Measurements from ENCODE around the gene CTU2.
A peak's percentile ranks its signal among the peaks of the same experiment; 100 is the strongest.

Gene CTU2

DNA sequence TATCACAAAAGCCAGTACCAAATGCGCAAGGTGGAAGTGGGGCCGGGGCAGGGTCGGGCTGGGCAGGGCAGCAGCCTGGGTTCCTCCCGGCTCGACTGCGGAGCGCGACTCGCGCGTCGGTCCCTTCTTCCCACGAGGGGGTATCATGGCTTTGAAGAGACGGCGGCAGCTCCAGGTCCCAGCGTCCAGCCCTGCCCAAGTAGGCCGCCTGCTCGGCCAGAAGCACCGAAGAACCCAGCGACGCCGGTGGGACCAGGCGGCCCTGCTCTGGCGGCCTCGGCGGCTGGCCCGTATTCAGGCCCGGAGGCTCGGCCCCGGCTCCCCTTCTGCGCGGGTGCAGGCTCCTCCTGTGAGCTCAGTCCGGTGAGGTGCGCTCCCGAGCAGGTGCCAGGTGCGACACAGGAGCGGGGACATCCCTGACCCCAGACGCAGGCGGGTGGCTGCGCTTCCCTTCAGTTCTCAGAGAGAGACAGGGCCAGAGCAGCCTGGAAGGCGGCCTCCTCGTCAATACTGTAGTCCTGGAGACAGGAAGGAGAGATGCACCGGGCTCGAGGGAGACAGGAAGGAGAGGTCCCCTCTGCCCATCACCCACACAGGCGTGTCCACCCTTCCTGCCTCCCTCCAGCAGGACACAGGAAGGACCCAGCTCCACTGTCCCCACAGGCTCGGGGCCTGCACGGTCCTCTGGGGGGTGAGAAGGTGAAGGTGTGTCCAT is 9.0 kb upstream of the CTU2 start:
- DNase-seq (ENCODE audit: low read depth), result no peak

DNA sequence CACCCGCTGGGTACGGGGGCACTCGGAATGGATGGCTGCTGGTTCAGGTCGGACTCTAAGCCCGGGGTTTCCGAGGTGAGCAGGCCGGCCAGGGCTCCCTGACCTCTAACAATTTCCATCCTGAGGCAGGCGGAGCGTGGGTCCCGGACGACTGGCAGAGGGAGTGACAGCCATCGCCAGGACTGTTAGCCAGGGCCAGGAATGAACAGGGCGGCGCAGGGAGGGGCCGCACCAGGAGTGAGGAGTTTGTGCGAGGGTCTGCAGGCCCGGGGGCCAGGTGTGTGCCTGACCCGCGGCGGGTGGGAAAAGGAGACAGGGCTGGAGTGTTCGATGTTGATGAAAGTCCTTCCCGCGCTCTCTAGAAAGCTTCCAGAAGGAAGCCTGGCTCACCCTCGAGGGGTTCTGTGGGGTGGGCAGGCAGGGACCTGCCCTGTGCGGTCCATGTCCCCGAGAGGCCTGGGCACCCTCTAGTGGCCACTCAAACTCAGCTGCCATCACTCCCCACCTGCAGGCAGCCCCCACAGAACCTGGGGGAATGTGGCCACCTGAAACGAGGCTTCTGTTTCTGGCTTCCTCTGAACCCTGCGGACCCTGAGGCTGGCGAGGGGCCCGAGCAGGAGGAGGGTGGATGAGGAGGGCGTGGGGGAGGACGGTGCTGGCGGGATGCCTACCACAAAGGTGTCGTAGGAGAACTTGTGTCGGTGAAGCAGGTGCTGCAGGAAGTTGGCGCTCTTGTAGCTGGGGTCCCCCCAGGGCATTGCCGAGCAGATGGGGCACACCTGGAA is 8.3 kb upstream of the CTU2 start:
- DNase-seq (ENCODE audit: low read depth), result no peak

DNA sequence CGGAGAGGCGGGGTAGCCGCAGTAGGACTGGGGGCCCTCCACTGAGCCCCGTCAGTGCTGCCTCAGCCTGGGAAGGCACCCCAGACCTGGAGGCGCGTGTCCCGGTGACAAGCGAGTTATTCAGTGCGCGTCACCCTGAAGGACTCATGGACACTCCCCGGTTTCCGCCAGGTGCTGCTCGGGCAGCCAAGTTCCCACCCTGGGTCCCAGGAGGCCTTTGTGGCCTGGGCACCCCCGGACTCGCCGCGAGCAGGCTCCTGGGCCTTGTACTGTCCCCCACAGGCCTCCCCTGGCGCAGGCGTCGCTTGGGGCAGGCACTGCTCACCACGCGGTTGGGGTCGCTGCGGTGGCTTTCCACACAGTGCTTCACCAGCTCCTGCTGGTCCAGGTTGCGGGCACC is 7.7 kb upstream of the CTU2 start:
- DNase-seq (ENCODE audit: low read depth), result no peak

DNA sequence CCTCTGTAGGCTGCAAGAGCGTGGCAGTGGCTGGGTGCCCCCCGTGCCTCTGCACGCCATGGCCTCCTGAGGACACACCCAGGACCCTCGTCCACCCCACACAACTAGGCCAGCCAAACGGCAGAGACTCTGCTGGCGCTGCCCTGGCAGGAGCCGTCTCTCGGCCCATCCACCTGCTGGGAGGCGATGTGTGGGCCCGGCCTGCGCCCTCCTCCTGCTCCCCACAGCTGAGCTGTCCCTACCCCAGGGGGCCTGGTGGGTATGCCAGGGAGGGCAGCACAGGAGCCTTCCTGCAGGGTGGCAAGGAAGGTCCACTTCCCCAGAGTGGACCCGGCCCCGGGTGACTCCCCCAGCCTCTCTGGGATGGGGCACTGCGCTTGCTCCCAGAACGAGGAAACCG is 7.1 kb upstream of the CTU2 start:
- DNase-seq (ENCODE audit: low read depth), result no peak

DNA sequence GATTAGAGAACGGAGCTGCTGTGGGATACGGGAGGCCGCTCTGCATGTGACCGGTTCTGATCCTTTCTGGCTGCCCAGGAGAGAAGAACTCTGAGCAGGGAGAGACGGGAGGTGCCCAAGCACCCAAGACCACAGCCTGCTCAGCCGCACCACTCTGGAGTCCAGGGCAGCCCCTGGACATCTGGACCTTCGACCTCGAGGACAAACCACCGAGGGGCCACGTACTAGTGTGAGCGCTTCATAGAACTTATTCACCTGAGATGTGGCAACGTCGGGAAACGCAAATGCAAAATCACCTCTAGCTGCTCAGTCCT is 6.0 kb upstream of the CTU2 start:
- DNase-seq (ENCODE audit: low read depth), result no peak

DNA sequence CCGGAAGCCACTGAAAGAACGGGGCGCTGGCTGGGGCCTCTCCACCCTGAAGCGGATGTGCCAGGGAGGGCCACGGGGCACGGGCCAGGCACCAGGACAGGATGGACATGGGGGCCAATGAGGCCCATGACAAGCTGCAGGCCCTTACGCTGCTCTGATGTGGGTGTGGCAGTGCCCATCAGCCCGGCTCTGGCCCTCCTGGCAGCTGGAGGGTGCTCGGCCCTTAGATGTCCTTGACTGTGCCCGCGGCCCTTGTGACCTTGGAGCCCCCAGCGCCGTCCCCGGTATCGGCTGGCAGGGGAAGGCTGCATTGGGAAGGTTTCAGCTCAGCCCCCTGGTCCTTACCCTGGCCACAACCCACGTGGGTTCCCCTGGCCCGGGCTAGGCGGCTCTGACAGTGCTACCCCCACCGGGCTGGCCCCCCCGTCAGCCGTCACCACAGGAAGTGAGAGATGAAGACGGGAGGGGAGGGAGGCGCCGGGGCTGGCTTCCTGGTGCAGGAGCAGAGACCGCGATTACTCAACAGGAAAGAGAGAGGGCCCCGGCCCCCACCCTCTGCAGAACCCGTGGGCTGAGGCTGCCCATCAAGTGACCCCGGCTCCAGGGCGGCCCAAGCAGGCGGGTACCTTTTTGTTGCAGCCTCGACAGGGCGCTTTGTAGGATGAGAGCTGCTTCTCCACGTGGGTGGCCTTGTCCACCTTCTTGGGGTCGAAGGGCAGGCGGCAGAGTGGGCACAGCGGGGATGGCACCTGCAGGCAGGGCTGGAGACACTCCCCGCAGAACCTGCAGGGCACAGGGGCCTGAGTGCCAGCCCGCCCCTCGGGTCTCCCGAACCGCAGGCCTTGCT is 5.4 kb upstream of the CTU2 start:
- DNase-seq (ENCODE audit: low read depth), result peak; percentile 94

DNA sequence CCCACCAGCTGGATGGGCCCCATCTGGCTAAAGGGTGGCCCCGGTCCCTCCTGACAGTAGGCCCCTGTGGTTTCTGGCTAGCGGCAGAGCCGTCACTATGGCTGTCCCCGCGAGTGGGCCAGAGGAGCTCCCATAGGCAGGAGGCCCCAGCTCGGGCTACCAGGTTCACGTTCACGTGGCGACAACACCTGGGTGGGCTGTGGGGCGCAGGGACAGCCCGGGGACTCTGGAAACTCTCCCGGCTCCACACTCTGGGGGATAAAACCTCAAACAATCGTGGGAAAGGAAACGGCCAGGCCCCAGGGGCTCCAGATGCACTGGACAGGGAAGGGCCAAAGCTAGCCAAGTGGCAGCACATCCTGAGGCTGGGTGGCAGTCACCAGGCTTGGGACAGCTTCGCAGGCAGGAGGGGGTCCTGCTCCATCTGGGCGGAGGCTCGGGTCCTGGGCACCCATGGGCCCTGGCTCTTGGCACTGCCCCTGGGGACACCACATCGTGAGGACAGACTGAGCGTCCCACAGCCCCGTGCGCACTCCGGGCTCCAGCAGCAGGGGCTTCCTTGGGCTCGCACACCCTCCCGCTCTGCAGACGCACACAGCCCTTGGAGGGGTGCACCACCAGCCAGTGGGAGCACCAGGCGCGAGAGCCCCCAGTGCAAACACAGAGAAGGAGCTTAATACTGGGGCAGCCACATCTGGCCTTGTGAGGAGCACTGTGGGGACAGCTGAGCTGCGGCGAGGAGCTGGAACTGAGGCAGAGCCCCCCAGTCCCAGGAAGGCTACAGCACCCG is 4.5 kb upstream of the CTU2 start:
- no peak for DNase-seq (ENCODE audit: low read depth)

DNA sequence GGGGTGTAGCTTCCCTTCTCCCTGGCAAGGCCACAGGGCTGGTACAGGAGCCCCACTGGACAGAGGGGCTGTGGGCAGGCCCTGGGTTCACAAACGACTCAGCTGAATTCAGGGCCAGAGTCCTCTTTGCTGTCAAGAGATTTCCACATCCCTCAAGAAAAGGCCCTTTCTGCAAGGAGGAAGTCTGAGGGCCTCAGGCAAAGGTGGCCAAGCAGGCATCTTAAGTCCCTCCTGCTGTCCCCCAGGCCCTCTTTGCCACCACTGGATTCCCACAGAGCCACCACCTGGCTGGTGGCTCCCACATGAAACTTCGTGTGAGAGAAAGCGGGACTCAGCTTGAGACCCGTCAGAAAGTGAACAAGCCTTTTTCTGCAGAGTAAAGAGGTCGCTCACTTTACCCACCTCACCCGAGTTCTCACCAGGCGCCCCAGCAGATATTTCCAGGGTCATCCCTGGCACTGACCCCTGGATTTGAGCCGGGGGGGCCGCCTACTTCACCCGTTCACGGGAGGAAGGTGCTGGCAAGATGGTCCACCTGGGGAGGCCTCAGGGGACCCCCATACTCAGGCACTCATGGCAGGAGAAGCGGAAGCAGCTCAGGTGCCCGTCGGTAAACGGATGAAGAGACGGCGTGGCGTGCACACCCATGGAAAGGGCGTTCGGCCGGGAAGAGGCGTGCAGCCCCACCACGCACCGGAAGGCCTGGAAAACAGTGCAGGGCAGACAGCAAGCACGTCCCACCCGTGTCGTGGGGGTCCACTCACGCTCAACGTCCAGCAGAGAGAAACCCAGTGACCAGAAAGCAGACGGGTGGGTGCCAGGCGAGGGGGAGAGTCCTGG is 3.7 kb upstream of the CTU2 start:
- no peak for DNase-seq (ENCODE audit: low read depth)

DNA sequence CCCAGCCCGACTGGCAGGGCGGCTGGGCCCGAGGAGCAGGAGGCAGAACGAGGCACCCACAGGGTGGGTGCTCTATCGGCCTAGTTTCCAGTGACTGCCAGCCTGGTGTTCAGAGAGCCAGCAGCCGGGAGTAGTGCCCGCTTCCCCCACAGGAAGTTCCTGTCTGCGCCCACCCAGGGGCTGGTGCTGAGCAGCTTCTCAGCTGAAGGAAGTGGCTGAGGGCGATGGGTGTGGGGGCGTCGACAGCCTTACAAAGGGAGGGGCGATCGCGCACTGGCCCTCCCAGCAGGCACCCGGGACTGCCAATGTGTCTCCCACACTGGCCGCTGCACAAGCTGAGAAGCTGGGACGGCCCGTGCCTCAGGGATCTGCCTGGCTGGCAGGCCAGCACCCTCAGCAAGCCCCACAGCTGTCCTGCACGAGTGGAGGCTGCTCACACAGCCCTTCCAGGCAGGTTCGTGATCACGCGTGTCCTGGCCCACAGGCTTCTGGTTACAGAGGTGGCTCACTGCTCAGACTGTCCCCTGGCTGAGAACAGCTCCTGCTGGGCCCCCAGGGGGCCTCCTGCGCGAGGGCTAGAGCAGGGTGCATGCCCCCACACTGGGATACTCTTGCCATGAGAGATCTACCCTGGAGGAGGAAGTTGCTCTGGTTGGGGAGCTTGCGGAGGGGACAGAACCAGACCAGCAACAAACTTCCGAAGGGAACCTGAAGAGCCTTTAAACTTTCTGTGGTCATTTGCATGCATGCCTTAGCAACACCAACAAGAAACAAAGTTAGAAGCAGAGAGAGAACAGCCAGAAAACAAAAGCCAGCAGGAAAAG is 2.6 kb upstream of the CTU2 start:
- DNase-seq (ENCODE audit: low read depth), result peak; percentile 69

DNA sequence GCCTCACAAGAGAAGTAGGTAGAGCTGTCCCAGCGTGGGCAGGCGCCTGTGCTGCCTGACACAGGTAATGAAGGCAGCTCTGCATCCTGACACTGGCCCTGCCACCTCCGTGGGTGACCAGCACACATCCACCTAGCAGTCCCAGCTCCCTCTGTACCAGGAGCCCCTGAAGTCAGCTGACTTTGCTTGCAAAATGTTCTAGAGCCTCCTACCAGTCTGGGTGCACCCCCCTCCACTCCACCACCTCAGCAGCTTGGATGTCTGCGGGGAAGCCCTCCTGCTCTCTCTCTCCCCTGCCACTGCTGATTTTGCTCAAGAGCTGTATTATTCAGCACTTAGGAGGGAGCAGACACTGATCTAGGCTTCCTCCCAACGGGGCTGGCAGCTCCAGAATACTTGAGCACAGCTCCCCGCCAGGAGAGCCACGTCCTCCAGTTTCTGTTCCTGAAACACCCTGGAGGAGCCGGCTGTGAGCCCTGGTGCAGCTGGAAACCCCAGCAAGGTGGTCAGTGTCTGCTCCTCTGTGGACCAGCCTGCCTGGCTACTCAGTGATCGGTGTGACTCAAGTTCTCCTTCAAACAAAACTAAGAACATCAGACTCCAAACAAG is 1.1 kb upstream of the CTU2 start:
- no peak for DNase-seq (ENCODE audit: low read depth)

DNA sequence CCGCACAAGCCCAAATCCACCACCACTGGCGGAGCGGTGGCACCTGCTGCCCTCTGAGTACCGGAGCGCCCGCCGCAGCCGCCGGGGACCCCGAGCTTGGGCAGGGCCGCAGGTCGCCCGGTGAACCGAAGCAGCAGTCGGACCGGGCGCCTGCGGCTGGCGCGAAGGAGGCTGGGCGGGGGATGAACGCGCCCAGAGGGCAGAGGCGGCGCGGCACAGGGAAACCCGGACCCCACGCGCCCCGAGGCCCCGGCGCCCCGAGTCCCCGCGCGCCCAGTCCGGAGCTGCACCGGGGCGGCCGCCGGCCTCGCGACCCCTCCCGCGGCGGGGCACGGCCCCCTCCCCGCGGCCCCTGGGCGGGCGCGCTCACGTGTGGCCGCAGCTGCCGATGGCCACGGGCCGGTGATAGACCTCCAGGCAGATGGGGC is 488 bp upstream of the CTU2 start:
- no peak for DNase-seq (ENCODE audit: low read depth)

DNA sequence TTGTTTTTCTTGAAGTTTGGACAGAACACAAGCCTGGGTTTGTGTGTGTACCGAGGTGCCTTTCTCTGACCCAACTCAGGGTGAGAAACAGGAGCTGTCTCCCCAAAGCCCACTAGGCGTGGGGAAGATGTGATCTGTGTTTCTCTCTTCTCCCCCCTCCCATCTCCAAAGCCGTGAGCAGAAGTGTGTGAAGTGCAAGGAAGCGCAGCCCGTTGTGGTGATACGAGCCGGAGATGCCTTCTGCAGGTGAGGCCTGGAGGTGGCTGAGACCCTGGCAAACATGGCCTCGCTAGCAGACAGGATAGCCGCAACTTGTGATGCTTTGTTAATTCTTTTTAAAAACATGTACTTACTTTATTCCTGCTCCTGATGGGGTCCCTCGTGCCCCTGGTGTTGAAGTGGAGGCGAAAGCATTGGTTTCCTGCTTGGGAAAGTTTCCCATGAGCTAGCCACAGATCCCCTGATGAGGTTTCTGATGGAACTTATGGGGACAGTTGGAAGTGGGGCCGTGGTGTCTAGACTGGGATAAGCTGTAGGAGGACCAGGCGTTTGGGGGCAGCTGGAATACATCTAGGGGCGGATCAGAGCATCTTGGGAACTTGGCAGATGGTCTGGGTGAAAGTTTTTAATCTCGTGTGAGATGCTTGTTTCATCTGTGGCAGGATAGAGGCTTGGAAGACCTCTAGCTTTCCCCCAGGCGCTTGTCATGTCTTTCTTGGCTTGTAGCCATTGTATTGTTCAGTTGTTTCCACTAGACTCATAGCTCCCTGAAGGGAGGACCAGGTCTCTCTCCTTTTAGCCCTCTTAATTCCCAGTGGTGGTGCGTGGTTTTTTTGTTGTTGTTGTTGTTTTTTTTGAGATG is 893 bp downstream of the CTU2 start:
- DNase-seq (ENCODE audit: low read depth), result no peak

DNA sequence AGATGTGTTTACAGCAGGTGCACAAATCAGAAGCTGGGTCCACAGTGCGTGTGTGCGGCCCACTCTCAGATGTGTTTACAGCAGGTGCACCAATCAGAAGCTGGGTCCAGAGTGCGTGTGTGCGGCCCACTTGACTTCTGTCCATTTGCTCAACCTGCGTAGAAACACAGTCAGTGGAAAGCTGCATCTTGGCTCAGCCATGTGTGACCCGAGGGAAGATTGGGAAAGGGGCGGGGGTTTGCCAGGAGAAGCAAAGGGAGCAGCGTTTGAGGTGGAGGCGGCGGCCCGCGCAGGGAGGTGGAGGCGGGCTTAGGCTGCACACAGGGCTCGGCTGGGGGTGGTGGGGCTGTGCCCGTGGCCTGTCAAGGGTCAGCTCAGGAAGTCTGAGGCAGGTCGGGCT is 4.3 kb downstream of the CTU2 start:
- no peak for DNase-seq (ENCODE audit: low read depth)

DNA sequence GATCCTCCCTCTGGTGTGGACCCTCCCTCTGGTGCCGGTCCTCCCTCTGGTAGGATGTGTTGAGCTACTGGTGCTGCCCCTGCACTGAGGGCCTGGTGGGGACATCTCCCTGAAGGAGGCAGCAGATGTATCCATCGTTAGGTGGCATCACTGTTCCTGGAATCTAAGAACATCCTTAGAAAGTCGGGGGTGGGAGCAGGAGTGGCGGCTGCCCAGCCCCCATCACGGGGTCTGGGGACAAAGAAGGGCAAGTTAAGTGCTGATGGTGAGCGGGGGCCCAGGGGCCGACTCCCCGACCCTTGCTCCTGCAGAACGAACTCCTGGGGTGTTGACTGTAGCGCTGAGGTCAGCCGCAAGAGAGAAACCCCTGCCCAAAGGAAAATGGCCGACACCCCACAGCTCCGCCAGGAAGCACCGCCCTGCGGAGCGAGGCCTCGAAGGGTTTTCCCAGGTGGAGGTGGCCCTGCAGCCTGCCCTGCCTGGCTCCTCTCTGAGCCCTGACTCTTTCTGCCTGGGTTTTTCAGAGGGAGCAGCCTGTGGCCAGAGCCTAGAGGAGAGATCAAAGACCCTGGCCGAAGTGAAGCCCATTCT is 5.5 kb downstream of the CTU2 start:
- no peak for DNase-seq (ENCODE audit: low read depth)

DNA sequence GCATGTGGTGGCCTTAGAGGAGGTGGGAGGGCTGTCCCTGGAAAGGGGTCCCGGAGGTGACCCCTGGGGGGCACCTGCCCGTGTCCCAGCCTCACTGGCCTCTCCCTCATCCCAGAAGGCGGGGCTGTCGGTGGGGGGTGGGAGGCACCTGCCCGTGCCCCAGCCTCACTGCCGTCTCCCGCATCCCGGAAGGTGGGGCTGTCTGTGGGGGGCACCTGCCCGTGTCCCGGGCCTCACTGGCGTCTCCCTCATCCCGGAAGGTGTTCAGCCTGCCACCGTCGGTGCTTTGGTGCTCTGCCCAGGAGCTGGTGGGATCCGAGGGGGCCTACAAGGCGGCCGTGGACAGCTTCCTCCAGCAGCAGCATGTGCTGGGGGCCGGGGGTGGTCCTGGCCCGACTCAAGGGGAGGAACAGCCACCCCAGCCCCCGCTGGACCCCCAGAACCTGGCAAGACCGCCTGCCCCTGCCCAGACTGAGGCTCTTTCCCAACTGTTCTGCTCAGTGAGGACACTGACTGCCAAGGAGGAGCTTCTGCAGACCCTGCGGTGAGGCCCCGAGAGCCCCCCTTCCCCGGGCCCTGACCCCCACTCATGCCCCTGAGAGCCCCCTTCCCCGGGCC is 6.2 kb downstream of the CTU2 start:
- no peak for DNase-seq (ENCODE audit: low read depth)

DNA sequence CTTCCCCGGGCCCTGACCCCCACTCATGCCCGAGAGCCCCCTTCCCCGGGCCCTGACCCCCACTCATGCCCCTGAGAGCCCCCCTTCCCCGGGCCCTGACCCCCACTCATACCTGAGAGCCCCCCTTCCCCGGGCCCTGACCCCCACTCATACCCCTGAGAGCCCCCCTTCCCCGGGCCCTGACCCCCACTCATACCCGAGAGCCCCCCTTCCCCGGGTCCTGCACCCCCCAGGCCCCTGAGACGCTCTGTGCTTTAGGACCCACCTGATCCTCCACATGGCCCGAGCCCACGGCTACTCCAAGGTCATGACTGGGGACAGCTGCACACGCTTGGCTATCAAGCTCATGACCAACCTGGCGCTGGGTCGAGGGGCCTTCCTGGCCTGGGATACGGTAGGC is 6.8 kb downstream of the CTU2 start:
- no peak for DNase-seq (ENCODE audit: low read depth)

DNA sequence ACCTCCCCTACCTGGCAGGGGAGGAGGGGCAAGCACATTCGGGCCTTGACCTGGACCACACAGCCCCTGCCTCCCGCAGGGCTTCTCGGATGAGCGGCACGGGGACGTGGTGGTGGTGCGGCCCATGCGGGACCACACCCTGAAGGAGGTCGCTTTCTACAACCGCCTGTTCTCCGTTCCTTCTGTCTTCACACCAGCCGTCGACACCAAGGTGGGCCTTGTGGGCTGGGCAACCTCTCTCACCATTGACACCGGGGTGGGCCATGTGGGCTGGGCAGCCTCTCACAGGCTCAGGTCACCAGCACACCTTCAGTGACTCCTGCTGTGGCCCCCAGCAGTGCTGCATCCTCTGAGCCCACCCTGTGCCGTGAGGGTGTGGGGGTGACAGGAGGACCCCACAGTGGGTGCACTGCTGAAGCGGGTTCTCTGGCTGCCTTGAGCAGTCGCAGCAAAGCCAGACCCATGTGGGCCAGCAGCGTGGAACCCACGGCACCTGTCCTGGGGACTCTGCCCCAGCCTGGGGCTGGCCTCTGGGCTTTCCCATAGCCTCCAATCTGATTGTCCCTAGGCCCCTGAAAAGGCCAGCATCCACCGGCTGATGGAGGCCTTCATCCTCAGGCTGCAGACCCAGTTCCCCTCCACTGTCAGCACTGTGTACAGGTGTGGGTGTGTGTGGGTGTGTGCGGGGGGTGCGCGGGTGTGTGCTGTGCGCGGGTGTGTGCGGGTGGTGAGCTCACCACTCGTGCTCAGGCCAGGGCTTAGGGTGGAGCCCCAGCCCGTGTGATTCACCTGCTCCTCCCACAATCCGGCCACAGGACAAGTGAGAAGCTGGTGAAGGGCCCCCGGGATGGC is 7.5 kb downstream of the CTU2 start:
- no peak for DNase-seq (ENCODE audit: low read depth)

All from stimulated activated CD8-positive, alpha-beta memory T cell treated with anti-CD3 and anti-CD28 coated beads, Interleukin-12 subunit alpha, Interleukin-12 subunit beta, amount 100 ng/mL, for 4 hours (primary cell).